GM10847 (cell line): ENCODE data around the gene SCYGR4.
"Not testable (repeated sequence)": the region's sequence is repeated elsewhere in the genome, so short reads cannot be mapped to it uniquely, and the experiment has no call there.

Source experiments
- POLR2A ChIP-seq: IDR thresholded peaks from 2 replicates; pipeline ENCODE4 v1.6.1; 2011; ENCODE audit not compliant: insufficient read length; ENCODE audit errors: extremely low read depth

SCYGR4 gene

GRCh38 chr2:227617316-227618230 lies at the start of gene SCYGR4:
SCYGR4 (plus strand) TSS chr2:227617498; CDS start chr2:227617498, 0 bp downstream.
- no peak for TF ChIP-seq POLR2A

DNA sequence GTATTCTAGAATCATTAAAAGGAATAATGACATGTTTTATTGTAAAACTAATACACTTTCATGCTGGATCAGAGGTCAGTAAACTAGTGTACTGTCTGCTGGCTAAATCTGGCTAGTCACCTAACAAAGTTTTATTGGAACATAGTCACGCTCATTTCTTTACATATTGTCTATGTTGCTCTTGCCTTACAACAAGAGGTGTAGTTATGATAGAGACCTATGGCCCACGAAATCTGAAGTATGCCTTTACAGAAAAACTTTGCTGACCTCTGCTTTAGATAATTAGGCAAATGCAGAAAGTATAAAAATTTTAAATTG lies 48.5 kb upstream of the SCYGR4 start:
- TF ChIP-seq POLR2A = no peak

GRCh38 chr2:227570615-227571014 lies 46.7 kb upstream of the SCYGR4 start:
- TF ChIP-seq POLR2A = no peak

- TF ChIP-seq POLR2A = no peak
Observed at GRCh38 chr2:227576110-227576509, 41.2 kb upstream of the SCYGR4 start.

- TF ChIP-seq POLR2A = no peak
Observed at GRCh38 chr2:227576812-227577211, 40.5 kb upstream of the SCYGR4 start.

GRCh38 chr2:227577555-227577954 lies 39.7 kb upstream of the SCYGR4 start:
- TF ChIP-seq POLR2A = no peak

- TF ChIP-seq POLR2A = no peak
Observed at GRCh38 chr2:227578642-227579041, 38.7 kb upstream of the SCYGR4 start.

DNA sequence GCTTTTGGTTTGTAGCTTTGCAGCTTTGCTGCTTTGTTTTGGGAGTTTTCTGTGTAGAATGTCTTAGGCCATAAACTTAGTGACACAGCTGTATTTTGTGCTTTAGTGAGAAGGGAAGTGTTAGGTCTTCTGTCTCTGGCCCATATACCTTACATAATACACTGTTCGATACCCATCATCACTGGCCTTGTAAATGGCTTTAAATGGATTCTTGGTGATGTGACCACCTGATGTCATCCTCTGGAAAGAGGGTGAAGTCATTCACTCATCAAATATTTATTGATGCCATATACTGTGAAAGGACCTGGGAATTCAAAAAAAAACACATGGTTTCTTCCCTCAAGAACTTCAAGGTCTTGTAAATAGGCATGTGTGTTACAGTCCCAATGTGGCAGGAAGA lies 37.5 kb upstream of the SCYGR4 start:
- TF ChIP-seq POLR2A = no peak

DNA sequence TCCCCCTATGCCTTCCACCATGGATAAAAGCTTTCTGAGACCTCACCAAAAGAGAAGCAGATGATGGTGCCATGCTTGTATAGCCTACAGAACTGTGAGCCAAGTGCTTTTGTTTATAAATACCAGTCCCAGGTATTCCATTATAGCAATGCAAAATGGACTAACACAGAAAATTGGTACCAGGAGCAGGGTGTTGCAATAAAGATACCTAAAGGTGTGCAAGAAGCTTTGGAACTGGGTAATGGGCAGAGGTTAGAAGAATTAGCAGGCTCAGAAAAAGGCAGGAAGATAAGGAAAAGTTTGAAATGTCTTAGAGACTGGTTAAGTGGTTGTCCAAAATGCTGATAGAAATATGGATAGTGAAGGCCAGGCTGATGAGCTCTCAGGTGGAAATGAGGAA lies 34.9 kb upstream of the SCYGR4 start:
- TF ChIP-seq POLR2A = no peak

DNA sequence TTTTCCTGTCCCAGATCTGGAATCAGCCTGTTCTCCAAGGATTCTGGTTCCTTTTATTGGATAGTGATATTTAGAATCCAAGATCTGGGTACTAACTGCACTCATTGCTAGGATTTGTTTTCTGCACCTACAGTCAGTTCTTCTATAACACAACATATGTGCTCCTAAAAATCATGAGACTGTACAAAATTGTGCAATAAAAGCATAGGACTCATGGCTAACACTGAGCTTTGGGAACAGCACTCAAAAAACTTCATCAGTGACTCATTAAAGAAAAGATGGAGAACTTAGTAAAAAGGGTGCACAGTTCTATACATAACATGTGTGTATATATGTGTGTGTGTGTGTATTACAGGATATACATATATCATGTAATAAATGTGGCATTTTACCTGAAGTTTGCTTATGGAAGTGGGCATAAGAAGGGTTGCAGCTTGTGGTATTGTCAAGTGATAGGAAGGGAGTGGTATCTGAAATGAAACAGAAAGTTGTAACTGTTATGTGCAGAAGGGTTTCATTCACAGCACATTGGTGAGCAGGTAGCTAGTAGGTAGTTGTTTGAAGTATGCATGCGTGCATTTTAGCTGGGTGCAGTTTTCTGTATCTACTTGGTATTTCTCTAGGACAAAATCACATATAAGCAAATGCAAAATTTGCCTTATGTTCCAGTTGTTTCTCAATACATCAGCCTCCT lies 24.5 kb upstream of the SCYGR4 start:
- TF ChIP-seq POLR2A = no peak

GRCh38 chr2:227595797-227596196 lies 21.5 kb upstream of the SCYGR4 start:
- TF ChIP-seq POLR2A = no peak

GRCh38 chr2:227597036-227597435 lies 20.3 kb upstream of the SCYGR4 start:
- TF ChIP-seq POLR2A = no peak

GRCh38 chr2:227597998-227598397 lies 19.3 kb upstream of the SCYGR4 start:
- TF ChIP-seq POLR2A = no peak

DNA sequence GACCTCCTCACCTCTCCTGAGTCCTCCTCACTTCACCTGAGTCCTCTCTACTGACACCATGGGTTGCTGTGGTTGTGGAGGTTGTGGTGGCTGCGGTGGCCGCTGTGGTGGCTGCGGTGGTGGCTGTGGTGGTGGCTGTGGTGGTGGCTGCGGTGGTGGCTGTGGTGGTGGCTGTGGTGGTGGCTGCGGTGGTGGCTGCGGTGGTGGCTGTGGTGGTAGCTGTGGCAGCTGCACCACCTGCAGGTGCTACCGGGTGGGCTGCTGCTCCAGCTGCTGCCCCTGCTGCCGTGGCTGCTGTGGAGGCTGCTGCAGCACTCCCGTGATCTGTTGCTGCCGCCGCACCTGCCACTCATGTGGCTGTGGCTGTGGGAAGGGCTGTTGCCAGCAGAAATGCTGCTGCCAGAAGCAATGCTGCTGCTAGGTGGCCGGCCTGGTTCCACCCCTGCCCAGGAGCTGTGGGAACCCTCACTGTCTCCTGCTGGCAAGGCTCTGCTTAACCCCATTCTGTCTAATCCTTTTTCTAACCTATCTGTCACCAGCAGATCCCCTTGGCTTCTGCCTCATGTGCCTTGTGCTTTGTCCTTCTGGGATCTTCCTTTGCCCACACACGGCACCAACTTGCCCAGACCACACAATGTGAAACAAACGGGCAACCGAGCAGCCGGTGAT lies 18.3 kb upstream of the SCYGR4 start, which contains the start of gene SCYGR2:
Gene SCYGR2 (plus strand): TSS at position 59 of the 669 bp plus-strand sequence. CDS start 0 bp downstream, at position 59.
- TF ChIP-seq POLR2A = not testable (repeated sequence)

GRCh38 chr2:227602358-227602757 lies 14.9 kb upstream of the SCYGR4 start:
- no peak for TF ChIP-seq POLR2A

DNA sequence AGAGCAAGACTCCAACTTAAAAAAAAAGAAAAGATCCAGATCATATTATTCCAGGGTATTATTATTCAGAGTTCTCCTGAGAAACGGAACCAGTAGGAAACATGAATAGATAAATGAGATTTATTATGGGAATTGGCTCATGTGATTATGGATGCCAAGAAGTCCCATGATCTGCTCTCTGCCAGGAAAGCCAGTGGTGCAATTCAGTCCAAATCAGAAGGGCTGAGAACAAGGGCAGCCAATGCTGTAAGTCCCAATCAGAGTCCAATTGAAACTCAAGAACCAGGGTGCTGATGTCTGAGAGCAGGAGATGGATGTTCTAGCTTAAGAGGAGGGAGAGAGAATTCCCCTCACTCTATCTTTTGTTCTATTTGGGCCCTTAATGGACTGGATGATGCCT lies 10.8 kb upstream of the SCYGR4 start:
- no peak for TF ChIP-seq POLR2A
